Suppressor macrophage (primary cell): ENCODE measurements around the gene SLC16A10.
A peak's percentile ranks its signal among the peaks of the same experiment; 100 is the strongest.
"Not testable (repeated sequence)": the region's sequence is repeated elsewhere in the genome, so short reads cannot be mapped to it uniquely, and the experiment has no call there.

ENCODE experiments used
- DNase-seq, 4 experiments: peaks; one replicate each; pipeline ENCODE4 v3.0.0-alpha.2; 2020 to 2022

The SLC16A10 gene

GRCh38 chr6:111087871-111088667 lies 766 bp downstream of the SLC16A10 start:
- DNase-seq, result peak; percentile 19 to 42 (median 30)

GRCh38 chr6:111088668-111089003 lies 1.3 kb downstream of the SLC16A10 start:
- DNase-seq, result no peak

- no peak for DNase-seq
Measured at GRCh38 chr6:111090766-111091165, 3.5 kb downstream of the SLC16A10 start.

GRCh38 chr6:111091987-111092386 lies 4.7 kb downstream of the SLC16A10 start:
- DNase-seq, result peak in 3 of 4 experiments; percentile 17 to 47 (median 25)

GRCh38 chr6:111095488-111095887 lies 8.2 kb downstream of the SLC16A10 start:
- DNase-seq, result not testable (repeated sequence)

GRCh38 chr6:111096246-111096645 lies 8.9 kb downstream of the SLC16A10 start:
- DNase-seq, result no peak

GRCh38 chr6:111098597-111098996 lies 11.3 kb downstream of the SLC16A10 start:
- no peak for DNase-seq

- no peak for DNase-seq
Measured at GRCh38 chr6:111101987-111102386, 14.7 kb downstream of the SLC16A10 start.

- peak; percentile 79 to 90 (median 86) for DNase-seq
Measured at GRCh38 chr6:111105578-111105977, 18.3 kb downstream of the SLC16A10 start.

- DNase-seq, result no peak
Measured at GRCh38 chr6:111107589-111107988, 20.3 kb downstream of the SLC16A10 start.

- peak in 3 of 4 experiments; percentile 51 to 62 (median 60) for DNase-seq
Measured at GRCh38 chr6:111110036-111110435, 22.7 kb downstream of the SLC16A10 start.

- peak; percentile 79 to 91 (median 82) for DNase-seq
Measured at GRCh38 chr6:111113336-111114086, 26.2 kb downstream of the SLC16A10 start.

GRCh38 chr6:111114087-111114443 lies 26.8 kb downstream of the SLC16A10 start:
- DNase-seq, result peak; percentile 36 to 94 (median 78)

- DNase-seq, result no peak
Measured at GRCh38 chr6:111114482-111114881, 27.2 kb downstream of the SLC16A10 start.

GRCh38 chr6:111118826-111119225 lies 31.5 kb downstream of the SLC16A10 start:
- DNase-seq, result no peak

GRCh38 chr6:111119571-111120329 lies 32.4 kb downstream of the SLC16A10 start:
- DNase-seq, result peak; percentile 80 to 98 (median 93)

- peak in 2 of 4 experiments; percentile 12 to 22 for DNase-seq
Measured at GRCh38 chr6:111121789-111122350, 34.6 kb downstream of the SLC16A10 start.

- peak in 1 of 4 experiments; percentile 20 for DNase-seq
Measured at GRCh38 chr6:111122458-111123286, 35.4 kb downstream of the SLC16A10 start.

GRCh38 chr6:111124406-111124805 lies 37.1 kb downstream of the SLC16A10 start:
- DNase-seq, result no peak

GRCh38 chr6:111129013-111129412 lies 41.7 kb downstream of the SLC16A10 start:
- no peak for DNase-seq

GRCh38 chr6:111131018-111131417 lies 43.7 kb downstream of the SLC16A10 start:
- DNase-seq, result not testable (repeated sequence)

GRCh38 chr6:111132669-111133068 lies 45.4 kb downstream of the SLC16A10 start:
- not testable (repeated sequence) for DNase-seq
